HepG2 (cell line): ENCODE measurements around the gene ICE2. TPM values are rescaled to one million over a fixed set of nuclear protein-coding genes. Genes with fewer than 3 reads are reported as not detected.

Source experiments
- ATAC-seq: fragments of 200-7000 bp; cut with Tn5 transposase; 3 replicates; pipeline ENCODE4 v1.9.1; 2020; ENCODE audit warnings: mild to moderate bottlenecking, moderate library complexity
- BruUV-seq: library from RNA; stranded (reverse); fragments of 400-500 nt; replicated peaks from 2 replicates; lab custom pipeline; 2021; lab: Mats Ljungman, UMichigan
- CTCF ChIA-PET: fragments of 300-600 bp; formaldehyde crosslinking; extraction: SDS; loops from one replicate; lab custom pipeline; 2021; ENCODE audit warnings: low total read pairs, inconsistent platforms, low intra/inter-chr PET ratio; lab: Yijun Ruan, JAX
- POLR2A ChIA-PET: fragments of 350-600 bp; sonication (Branson Sonifier 250); formaldehyde crosslinking; loops from one replicate; lab custom pipeline; 2020; ENCODE audit warnings: antibody characterized with exemption, inconsistent platforms; lab: Yijun Ruan, JAX
- DNase-seq: peaks from one replicate; pipeline ENCODE4 v3.0.0-alpha.2; 2015; ENCODE audit warnings: low spot score
- FAIRE-seq: peaks from 3 replicates; lab custom pipeline; 2011; peaks lifted over from hg19 to GRCh38; lab: Jason Lieb, UNC
- H2AFZ ChIP-seq: one replicate; pipeline ENCODE4 v1.6.1; 2011; ENCODE audit warnings: low read length, inconsistent platforms
- H3K27ac ChIP-seq: fragments of 300-600 bp; 3 replicates; pipeline ENCODE4 v1.8.0; 2011; ENCODE audit warnings: mixed run types, mild to moderate bottlenecking, mixed read lengths, low read length, inconsistent platforms; ENCODE audit not compliant: insufficient read depth; ENCODE audit errors: extremely low read length
- H3K27me3 ChIP-seq, 2 experiments: fragments of 200-600 bp in 1 of 2; 2 replicates in 1 of 2; 3 replicates in 1 of 2; pipeline versions ENCODE4 v1.6.0 to v1.8.0; 2011; ENCODE audit warnings: low read length in 2 of 2, mild to moderate bottlenecking in 2 of 2, moderate library complexity in 2 of 2, inconsistent platforms in 1 of 2; ENCODE audit not compliant: insufficient read depth in 2 of 2, control insufficient read depth in 1 of 2
- H3K36me3 ChIP-seq, 2 experiments: fragments of 200-600 bp in 1 of 2; replicated peaks in 1 of 2; 2 replicates in 1 of 2; 3 replicates in 1 of 2; pipeline versions ENCODE4 v1.5.1 to v1.8.0; 2011; ENCODE audit warnings: low read length in 2 of 2, inconsistent platforms in 1 of 2; ENCODE audit not compliant: insufficient read depth in 2 of 2, control insufficient read depth in 1 of 2
- H3K4me1 ChIP-seq: 2 replicates; pipeline ENCODE4 v1.5.1; 2012; ENCODE audit warnings: low read length, inconsistent platforms; ENCODE audit not compliant: insufficient read depth
- H3K4me2 ChIP-seq: 2 replicates; pipeline ENCODE4 v1.6.0; 2011; ENCODE audit warnings: low read depth, low read length, inconsistent platforms
- H3K4me3 ChIP-seq, 3 experiments: fragments of 200-600 bp in 1 of 3; sonication (generic), shearing (Covaris generic) in 1 of 3; replicated peaks in 1 of 3; 2 replicates each; pipeline ENCODE4 v1.5.1; 2011 to 2016; ENCODE audit warnings: low read length in 3 of 3, inconsistent platforms in 2 of 3, low read depth in 2 of 3, mild to moderate bottlenecking in 2 of 3, control low read depth in 1 of 3, mixed read lengths in 1 of 3; ENCODE audit not compliant: insufficient read depth in 1 of 3
- H3K79me2 ChIP-seq: one replicate; pipeline ENCODE4 v1.6.1; 2011; ENCODE audit warnings: low read length, inconsistent platforms; ENCODE audit not compliant: insufficient read depth
- H3K9ac ChIP-seq: 2 replicates; pipeline ENCODE4 v1.6.0; 2011; ENCODE audit warnings: mild to moderate bottlenecking, low read depth, low read length, inconsistent platforms; ENCODE audit not compliant: insufficient read depth
- H3K9me3 ChIP-seq: 2 replicates; pipeline ENCODE4 v1.5.1; 2012; ENCODE audit warnings: mild to moderate bottlenecking, low read length
- H4K20me1 ChIP-seq: 2 replicates; pipeline ENCODE4 v1.6.0; 2011; ENCODE audit warnings: inconsistent platforms, mild to moderate bottlenecking, low read length, moderate library complexity; ENCODE audit not compliant: insufficient read depth
- ASH2L ChIP-seq: fragments of 300-600, 200-600 bp; sonication (generic); IDR thresholded peaks from 2 replicates; pipeline ENCODE4 v1.7.0; 2017; ENCODE audit warnings: low read depth, mild to moderate bottlenecking, moderate library complexity, mixed read lengths, low read length; ENCODE audit not compliant: insufficient read length
- CTCF ChIP-seq: sonication (generic); formaldehyde crosslinking; IDR thresholded peaks from 2 replicates; pipeline ENCODE4 v1.5.0; 2020; ENCODE audit warnings: mild to moderate bottlenecking, missing genetic modification reagents, moderate library complexity
- FOSL2 ChIP-seq: sonication (generic); formaldehyde crosslinking; IDR thresholded peaks from 2 replicates; pipeline ENCODE4 v1.4.0; 2020; ENCODE audit warnings: missing genetic modification reagents
- FOXA3 ChIP-seq: IDR thresholded peaks from 2 replicates; pipeline ENCODE4 v1.6.1; 2016; ENCODE audit warnings: missing genetic modification reagents, missing compliant biosample characterization
- FOXP1 ChIP-seq, 2 experiments: fragments of 450-650 bp in 1 of 2; IDR thresholded peaks; 2 replicates each; pipeline ENCODE4 v1.6.1; 2017 to 2018; ENCODE audit warnings: antibody characterized with exemption in 1 of 2
- MAFF ChIP-seq: IDR thresholded peaks from 2 replicates; pipeline ENCODE4 v1.6.1; 2011; ENCODE audit warnings: low read depth, low read length, improper control_type of control experiment
- NFKBIZ ChIP-seq: IDR thresholded peaks from 2 replicates; pipeline ENCODE4 v1.6.1; 2018; ENCODE audit warnings: missing genetic modification reagents, missing compliant biosample characterization
- PAF1 ChIP-seq: IDR thresholded peaks from 2 replicates; pipeline ENCODE4 v1.6.1; 2016; ENCODE audit warnings: missing genetic modification reagents, missing compliant biosample characterization
- REPIN1 ChIP-seq: sonication (generic); formaldehyde crosslinking; IDR thresholded peaks from 2 replicates; pipeline ENCODE4 v1.8.0; 2022; ENCODE audit warnings: missing genetic modification reagents, low read depth, mild to moderate bottlenecking, borderline replicate concordance
- SKIL ChIP-seq: sonication (generic); formaldehyde crosslinking; IDR thresholded peaks from 2 replicates; pipeline ENCODE4 v1.8.0; 2022; ENCODE audit warnings: missing genetic modification reagents, mild to moderate bottlenecking, moderate library complexity, borderline replicate concordance
- ZBTB1 ChIP-seq: sonication (generic); formaldehyde crosslinking; IDR thresholded peaks from 2 replicates; pipeline ENCODE4 v1.4.0; 2020; ENCODE audit warnings: missing genetic modification reagents, borderline replicate concordance
- ZBTB10 ChIP-seq: sonication (generic); formaldehyde crosslinking; IDR thresholded peaks from 2 replicates; pipeline ENCODE4 v1.4.0; 2020; ENCODE audit warnings: missing genetic modification reagents, borderline replicate concordance
- ZFP1 ChIP-seq: IDR thresholded peaks from 2 replicates; pipeline ENCODE4 v1.6.1; 2016
- ZNF3 ChIP-seq: IDR thresholded peaks from 2 replicates; pipeline ENCODE4 v1.7.0; 2017; ENCODE audit warnings: inconsistent platforms
- ZNF451 ChIP-seq: sonication (generic); formaldehyde crosslinking; IDR thresholded peaks from 2 replicates; pipeline ENCODE4 v1.5.0; 2020; ENCODE audit warnings: mild to moderate bottlenecking, missing genetic modification reagents
- ZNF691 ChIP-seq: sonication (generic); formaldehyde crosslinking; IDR thresholded peaks from 2 replicates; pipeline ENCODE4 v1.4.0; 2020; ENCODE audit warnings: missing genetic modification reagents, low read depth, mild to moderate bottlenecking, borderline replicate concordance
- WGBS: methylation state at CpG from one replicate; pipeline ENCODE4 v1.1.6; 2017; ENCODE audit warnings: low lambda C conversion rate; 5-methylcytosine and 5-hydroxymethylcytosine counted together
- in situ Hi-C: cut with HindIII; loops from 2 replicates; pipeline ENCODE4 v1.10.0; 2017; ENCODE audit warnings: low pct_unique_long_range_greater_than_20kb; ENCODE audit not compliant: extremely low pct_ligation_motif_present
- intact Hi-C: fragments of 100-400 bp; cut with micrococcal nuclease; formaldehyde crosslinking; loops from one replicate; pipeline ENCODE4 v1.10.0; 2022; ENCODE audit not compliant: unreplicated experiment
- polyA plus RNA-seq, 8 experiments: library from polyadenylated mRNA; depleted of rRNA in 3 of 8; stranded (reverse) in 7 of 8; unstranded in 1 of 8; fragments of >200 nt; fragmentation: Illumina TruSeq in 4 of 8; extraction: Trizol in 4 of 8; gene quantifications; 2 replicates each; pipeline versions ENCODE4 v1.2.1 to v1.2.3, GENCODE V29; 2011 to 2016; ENCODE audit warnings: low read depth in 4 of 8, missing spikeins in 1 of 8, mixed read lengths in 1 of 8; ENCODE audit not compliant: insufficient read depth in 1 of 8
- total RNA-seq, 5 experiments: library from RNA; depleted of rRNA; stranded (reverse); fragments of >200 nt; fragmentation: Illumina TruSeq; extraction: Trizol; gene quantifications; 2 replicates each; pipeline ENCODE4 v1.2.3, GENCODE V29; 2016; ENCODE audit warnings: low read depth in 1 of 5

The ICE2 gene
- total and polyA plus RNA-seq, 2 of the 13 experiments (the other 11 are each of a cell fraction or from before 2014, with no cell fraction given): 24.8 to 26.4 TPM

- H3K9me3 ChIP-seq: no peaks in the 10 kb centered on the region
- ATAC-seq: no peak
- ChIA-PET CTCF (no interaction called here), POLR2A (no interaction called here)
- H3K4me3 ChIP-seq: no peak overlapping the region
- H3K79me2 ChIP-seq: no peaks in the 10 kb centered on the region
- WGBS: 100% methylated on average over 1 of the region's 1 CpG
- no peak for FAIRE-seq
- H3K27me3 ChIP-seq: no peaks in the 10 kb centered on the region
- H3K27ac ChIP-seq: no peak overlapping the region
- no peak overlapping the region for H3K4me2 ChIP-seq
- DNase-seq: no peak
- peaks cover 0 to 16% of the 10 kb centered on the region in 2 experiments; a peak in 4 of 5 replicates for H3K36me3 ChIP-seq
- peaks cover 15% of the 10 kb centered on the region for H3K4me1 ChIP-seq
- no peak overlapping the region for H2AFZ ChIP-seq
- in situ Hi-C loops: no loop called here
- H3K9ac ChIP-seq: no peak overlapping the region
- no TSS peak for BruUV-seq
- intact Hi-C loops: no loop called here
- H4K20me1 ChIP-seq: no peaks in the 10 kb centered on the region
- TF ChIP-seq ZBTB10 (CRISPR knock-in tag): no peak
- no peak for TF ChIP-seq FOXP1 (IDR thresholded peaks at IDR 0.05)
- no peak for TF ChIP-seq FOXP1 (CRISPR knock-in tag; IDR thresholded peaks at IDR 0.05)
- no peak for TF ChIP-seq ZFP1 (CRISPR knock-in tag)
- no peak for TF ChIP-seq ZNF691
- no peak for TF ChIP-seq ZNF451 (CRISPR knock-in tag)
- TF ChIP-seq NFKBIZ: no peak
- no peak for TF ChIP-seq FOSL2
- no peak for TF ChIP-seq REPIN1 (CRISPR knock-in tag)
- TF ChIP-seq FOXA3 (CRISPR knock-in tag): no peak
- no peak for TF ChIP-seq SKIL
- TF ChIP-seq CTCF: no peak
- no peak for TF ChIP-seq ZNF3 (CRISPR knock-in tag)
- no peak for TF ChIP-seq MAFF
- TF ChIP-seq ASH2L: no peak
- TF ChIP-seq PAF1: no peak
- TF ChIP-seq ZBTB1 (CRISPR knock-in tag): no peak
These were observed 40.3 kb downstream of the ICE2 start for GRCh38 chr15:60438646-60439045.
